Rectal smooth muscle tissue (tissue), 1 donor: ENCODE results near the gene CPZ.

Source experiments
- H3K27ac ChIP-seq: one replicate; pipeline ENCODE4 v1.7.0; 2013; ENCODE audit warnings: low read depth, low read length, inconsistent platforms
- H3K27me3 ChIP-seq: one replicate; pipeline ENCODE4 v1.7.0; 2013; ENCODE audit warnings: low read length; ENCODE audit not compliant: control insufficient read depth, insufficient read depth
- H3K36me3 ChIP-seq: one replicate; pipeline ENCODE4 v1.7.0; 2013; ENCODE audit warnings: low read length; ENCODE audit not compliant: control insufficient read depth, insufficient read depth
- H3K4me1 ChIP-seq: one replicate; pipeline ENCODE4 v1.7.0; 2013; ENCODE audit warnings: low read length; ENCODE audit not compliant: control insufficient read depth, insufficient read depth
- H3K4me3 ChIP-seq: one replicate; pipeline ENCODE4 v1.7.0; 2013; ENCODE audit warnings: low read length
- H3K9ac ChIP-seq: one replicate; pipeline ENCODE4 v1.7.0; 2013; ENCODE audit warnings: low read length

Gene CPZ

GRCh38 chr4:8586671-8587468 is 5.7 kb upstream of the CPZ start:
- no peak overlapping the region for H3K9ac ChIP-seq
- no peak overlapping the region for H3K4me3 ChIP-seq
- no peak overlapping the region for H3K27ac ChIP-seq
- H3K36me3 ChIP-seq = no peaks in the 10 kb centered on the region
- peaks cover 20% of the 10 kb centered on the region for H3K27me3 ChIP-seq
- no peaks in the 10 kb centered on the region for H3K4me1 ChIP-seq

GRCh38 chr4:8587469-8588195 is 4.9 kb upstream of the CPZ start:
- no peak overlapping the region for H3K27ac ChIP-seq
- H3K36me3 ChIP-seq = no peaks in the 10 kb centered on the region
- H3K27me3 ChIP-seq = peaks cover 24% of the 10 kb centered on the region
- no peak overlapping the region for H3K4me3 ChIP-seq
- H3K4me1 ChIP-seq = no peaks in the 10 kb centered on the region
- no peak overlapping the region for H3K9ac ChIP-seq

DNA sequence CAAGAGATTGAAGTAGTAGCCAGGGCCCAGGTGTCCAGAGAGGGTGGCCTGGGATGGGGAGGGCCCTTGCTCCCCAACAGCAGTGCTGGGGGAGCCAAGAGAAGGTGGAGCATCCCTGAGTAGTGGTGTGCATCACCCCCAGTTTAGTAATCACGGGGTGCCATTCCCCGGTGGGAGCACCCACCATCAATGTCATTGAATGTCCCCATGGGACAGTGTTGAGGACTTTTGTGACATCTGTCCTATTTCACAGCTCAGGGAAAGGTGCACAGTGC is 4.4 kb upstream of the CPZ start:
- H3K36me3 ChIP-seq = no peaks in the 10 kb centered on the region
- H3K9ac ChIP-seq = no peak overlapping the region
- H3K27me3 ChIP-seq = peaks cover 24% of the 10 kb centered on the region
- H3K4me3 ChIP-seq = no peak overlapping the region
- H3K27ac ChIP-seq = no peak overlapping the region
- H3K4me1 ChIP-seq = no peaks in the 10 kb centered on the region

- Histone ChIP-seq H3K4me3 (no peak overlapping the region), H3K9ac (no peak overlapping the region), H3K27me3 (peaks cover 30% of the 10 kb centered on the region), H3K27ac (no peak overlapping the region), H3K36me3 (no peaks in the 10 kb centered on the region), H3K4me1 (no peaks in the 10 kb centered on the region)
Measured at GRCh38 chr4:8589336-8589735, 3.2 kb upstream of the CPZ start.

GRCh38 chr4:8589823-8590545 is 2.6 kb upstream of the CPZ start:
- no peaks in the 10 kb centered on the region for H3K4me1 ChIP-seq
- H3K4me3 ChIP-seq = no peak overlapping the region
- H3K27ac ChIP-seq = no peak overlapping the region
- H3K9ac ChIP-seq = no peak overlapping the region
- H3K36me3 ChIP-seq = no peaks in the 10 kb centered on the region
- H3K27me3 ChIP-seq = peaks cover 30% of the 10 kb centered on the region

DNA sequence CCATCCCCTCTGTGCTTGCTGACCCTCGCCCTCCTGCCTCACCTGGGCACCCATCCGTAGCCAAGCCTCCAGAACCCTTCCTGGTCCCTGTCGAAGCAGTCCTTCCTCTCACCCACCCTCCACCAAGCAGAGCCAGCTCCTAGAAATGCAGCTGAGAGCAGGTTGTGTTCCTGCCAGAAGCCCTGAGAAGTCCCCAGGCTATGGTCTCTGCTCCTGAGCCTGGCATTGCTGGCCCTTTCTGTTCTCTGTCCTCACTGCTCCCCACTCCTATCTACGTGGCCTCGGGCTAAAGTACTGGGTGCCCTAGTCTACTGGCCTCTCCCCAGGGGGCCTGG is 2.1 kb upstream of the CPZ start:
- Histone ChIP-seq H3K4me1 (no peaks in the 10 kb centered on the region), H3K36me3 (no peaks in the 10 kb centered on the region), H3K4me3 (no peak overlapping the region), H3K9ac (no peak overlapping the region), H3K27me3 (peaks cover 28% of the 10 kb centered on the region), H3K27ac (no peak overlapping the region)

- Histone ChIP-seq H3K27ac (no peak overlapping the region), H3K4me1 (no peaks in the 10 kb centered on the region), H3K9ac (no peak overlapping the region), H3K27me3 (peaks cover 27% of the 10 kb centered on the region), H3K4me3 (no peak overlapping the region), H3K36me3 (no peaks in the 10 kb centered on the region)
Measured at GRCh38 chr4:8591114-8591513, 1.5 kb upstream of the CPZ start.

GRCh38 chr4:8591626-8592365 is 769 bp upstream of the CPZ start:
- no peaks in the 10 kb centered on the region for H3K36me3 ChIP-seq
- no peaks in the 10 kb centered on the region for H3K4me1 ChIP-seq
- no peak overlapping the region for H3K4me3 ChIP-seq
- peaks cover 27% of the 10 kb centered on the region for H3K27me3 ChIP-seq
- no peak overlapping the region for H3K27ac ChIP-seq
- no peak overlapping the region for H3K9ac ChIP-seq

- Histone ChIP-seq H3K4me3 (peak overlapping the region; percentile 5), H3K36me3 (no peaks in the 10 kb centered on the region), H3K27me3 (peaks cover 23% of the 10 kb centered on the region), H3K9ac (no peak overlapping the region), H3K4me1 (no peaks in the 10 kb centered on the region), H3K27ac (no peak overlapping the region)
Measured at GRCh38 chr4:8593264-8594096, 915 bp downstream of the CPZ start.

GRCh38 chr4:8594097-8595038 is 1.8 kb downstream of the CPZ start:
- Histone ChIP-seq H3K4me3 (no peak overlapping the region), H3K36me3 (no peaks in the 10 kb centered on the region), H3K27ac (no peak overlapping the region), H3K27me3 (peaks cover 23% of the 10 kb centered on the region), H3K4me1 (no peaks in the 10 kb centered on the region), H3K9ac (no peak overlapping the region)
